HG03175 (cell line): ENCODE data around the gene DHRS11.
"Not testable (repeated sequence)": the region's sequence is repeated elsewhere in the genome, so short reads cannot be mapped to it uniquely, and the experiment has no call there.

Source experiments
- ATAC-seq: cut with Tn5 transposase; IDR thresholded peaks from one replicate; pipeline ENCODE4 v1.9.1; 2021; ENCODE audit warnings: mild to moderate bottlenecking, moderate library complexity; ENCODE audit not compliant: unreplicated experiment

DHRS11 gene

DNA sequence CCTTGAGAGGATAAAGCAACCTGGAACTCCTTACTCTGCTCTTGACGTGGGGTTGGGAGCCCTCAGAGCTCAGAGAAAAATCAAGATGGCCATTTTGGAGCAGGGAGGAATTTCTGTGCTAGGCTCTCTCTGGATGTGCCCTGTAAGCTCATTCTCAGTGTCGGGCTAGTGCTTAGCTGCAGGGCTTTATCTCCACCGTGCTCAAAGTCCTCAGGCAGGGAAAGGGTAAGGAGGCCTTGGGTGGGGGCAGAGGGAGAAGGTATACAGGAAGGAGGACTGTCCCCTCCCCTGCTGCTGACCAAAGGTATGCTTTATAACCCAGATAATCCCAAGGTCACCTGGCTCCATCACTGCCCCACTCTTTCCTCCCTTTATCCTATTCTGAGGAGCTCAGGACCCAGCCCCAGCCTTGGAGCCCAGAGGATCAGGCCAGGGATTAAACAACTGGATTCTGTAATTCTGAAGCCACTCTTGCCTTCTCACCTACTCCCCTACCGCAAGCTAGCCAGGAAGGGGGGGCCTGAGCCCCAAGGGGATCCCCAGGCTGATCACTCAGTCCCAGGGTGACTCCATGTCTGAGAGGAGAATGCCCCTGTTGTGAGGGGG lies 1.1 kb downstream of the DHRS11 start:
- no peak for ATAC-seq

DNA sequence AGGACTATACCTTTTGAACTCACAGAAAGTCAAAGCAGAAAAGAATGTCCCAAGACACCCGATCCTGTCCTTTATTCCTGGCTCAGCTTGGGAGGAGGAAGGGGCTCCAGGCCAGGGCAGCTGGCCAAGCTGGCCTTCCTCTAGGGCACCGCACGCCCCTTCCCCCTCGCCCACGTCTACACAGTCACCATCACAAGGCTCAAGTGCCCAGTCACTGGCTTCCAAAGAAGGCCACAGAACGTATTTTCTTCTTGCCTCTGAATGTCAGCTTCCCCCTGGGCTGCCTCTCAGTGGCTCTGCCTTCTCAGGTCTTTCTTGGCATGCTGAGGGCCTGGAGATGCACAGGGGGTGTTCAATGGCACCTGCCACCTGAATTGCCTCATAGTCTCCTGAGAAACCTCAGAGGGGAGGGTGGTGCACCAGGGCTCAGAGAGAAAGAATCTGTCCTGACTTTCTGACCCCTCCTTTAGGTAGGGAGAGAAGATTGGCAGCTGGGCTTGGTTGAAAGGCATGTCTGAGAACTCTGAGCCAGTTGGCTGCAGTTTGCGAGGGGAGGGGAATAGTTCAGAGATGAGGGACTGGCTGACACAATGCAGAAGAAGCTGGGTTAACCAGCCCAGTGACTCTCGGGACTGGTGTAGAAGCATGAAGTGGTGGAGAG lies 2.1 kb downstream of the DHRS11 start:
- no peak for ATAC-seq

DNA sequence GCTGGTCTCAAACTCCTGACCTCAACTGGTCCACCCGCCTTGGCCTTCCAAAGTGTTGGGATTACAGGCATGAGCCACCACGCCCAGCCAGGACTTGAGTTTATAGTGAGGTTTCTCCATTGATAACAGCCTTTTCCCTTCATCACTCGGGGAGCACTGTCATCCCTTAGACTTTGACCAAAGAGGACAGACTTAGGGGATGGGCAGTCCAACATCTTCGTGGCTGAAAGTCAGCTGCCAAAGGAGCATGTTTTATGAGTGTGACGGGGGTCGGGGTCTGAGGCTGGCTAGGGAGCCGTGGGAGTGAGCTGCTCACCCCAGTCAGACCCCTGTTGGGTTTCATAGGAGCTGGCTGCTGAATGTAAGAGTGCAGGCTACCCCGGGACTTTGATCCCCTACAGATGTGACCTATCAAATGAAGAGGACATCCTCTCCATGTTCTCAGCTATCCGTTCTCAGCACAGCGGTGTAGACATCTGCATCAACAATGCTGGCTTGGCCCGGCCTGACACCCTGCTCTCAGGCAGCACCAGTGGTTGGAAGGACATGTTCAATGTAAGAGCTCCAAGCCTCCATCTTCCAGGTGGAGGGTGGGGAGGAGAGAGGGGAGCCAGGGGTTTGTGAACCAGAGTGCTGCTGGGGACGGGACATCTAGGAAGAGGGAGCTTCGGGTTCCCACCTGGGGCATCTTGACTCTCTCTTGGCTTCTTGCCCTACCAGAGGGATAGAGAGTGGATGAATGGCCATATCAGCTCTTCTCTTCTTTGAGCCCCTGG lies 3.1 kb downstream of the DHRS11 start:
- no peak for ATAC-seq

- ATAC-seq: no peak
Observed at GRCh38 chr17:36597226-36597625, 5.5 kb downstream of the DHRS11 start.

GRCh38 chr17:36597866-36598777 lies 6.4 kb downstream of the DHRS11 start:
- ATAC-seq: no peak

- no peak for ATAC-seq
Observed at GRCh38 chr17:36598951-36599401, 7.3 kb downstream of the DHRS11 start.

- no peak for ATAC-seq
Observed at GRCh38 chr17:36599546-36600250, 8.0 kb downstream of the DHRS11 start.

DNA sequence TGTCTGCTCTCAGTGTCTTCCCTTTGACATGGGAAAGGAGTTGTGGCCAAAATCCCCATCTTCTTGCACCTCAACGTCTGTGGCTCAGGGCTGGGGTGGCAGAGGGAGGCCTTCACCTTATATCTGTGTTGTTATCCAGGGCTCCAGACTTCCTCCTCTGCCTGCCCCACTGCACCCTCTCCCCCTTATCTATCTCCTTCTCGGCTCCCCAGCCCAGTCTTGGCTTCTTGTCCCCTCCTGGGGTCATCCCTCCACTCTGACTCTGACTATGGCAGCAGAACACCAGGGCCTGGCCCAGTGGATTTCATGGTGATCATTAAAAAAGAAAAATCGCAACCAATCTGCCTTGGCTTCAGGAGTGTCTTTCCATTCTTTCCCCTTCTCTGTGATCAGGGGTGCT lies 8.8 kb downstream of the DHRS11 start:
- no peak for ATAC-seq

DNA sequence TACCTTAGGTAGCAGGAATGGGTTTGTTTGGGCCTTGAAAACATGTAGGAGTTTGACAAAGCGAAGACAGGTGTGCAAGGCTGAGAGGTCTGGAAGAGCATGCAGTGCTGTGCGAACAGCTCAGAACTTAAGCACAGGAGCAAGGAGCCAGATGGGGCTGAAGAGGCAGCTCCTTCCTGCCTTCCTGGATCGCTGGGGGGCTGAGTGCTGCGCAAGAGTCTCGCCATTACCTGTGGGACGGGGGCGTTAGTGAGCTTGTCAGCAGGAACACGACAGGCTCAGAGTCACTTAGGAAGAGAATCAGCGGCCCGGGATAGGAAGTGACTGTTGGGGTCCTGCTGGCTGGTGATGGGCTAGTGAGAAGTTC lies 9.2 kb downstream of the DHRS11 start:
- peak; percentile 5 for ATAC-seq

DNA sequence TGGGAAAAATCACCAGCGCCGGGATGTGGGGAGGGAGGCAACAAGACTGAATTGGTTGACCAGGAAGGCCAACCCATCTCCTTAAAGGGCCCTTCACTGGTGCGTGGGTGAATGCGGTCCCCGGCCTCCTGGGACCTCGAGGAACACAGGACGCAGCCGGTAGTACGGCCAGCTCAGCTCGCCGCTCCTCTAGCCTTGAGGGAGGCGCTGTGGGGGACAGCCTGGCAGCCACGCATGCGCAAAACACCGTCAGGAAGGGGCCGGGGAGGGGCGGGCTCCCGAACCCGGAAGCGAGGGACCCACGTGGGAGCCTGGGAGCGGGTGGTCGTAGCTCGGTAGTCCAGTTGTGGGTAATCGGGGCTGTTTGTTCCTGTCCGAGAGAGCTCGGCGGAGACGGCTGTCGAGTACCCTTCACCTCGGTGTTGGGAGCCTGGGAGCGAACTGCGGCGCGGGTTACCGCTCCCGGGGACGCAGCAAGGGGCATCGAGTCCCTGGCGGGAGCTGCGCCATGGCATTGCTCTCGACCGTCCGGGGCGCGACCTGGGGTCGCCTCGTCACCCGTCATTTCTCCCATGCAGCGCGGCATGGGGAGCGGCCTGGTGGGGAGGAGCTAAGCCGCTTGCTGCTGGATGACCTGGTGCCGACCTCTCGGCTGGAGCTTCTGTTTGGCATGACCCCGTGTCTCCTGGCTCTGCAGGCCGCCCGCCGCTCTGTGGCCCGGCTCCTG lies 9.8 kb downstream of the DHRS11 start, which contains the start of gene MRM1:
Gene MRM1 (plus strand): TSS at position 281 of the 727 bp plus-strand sequence. CDS start 228 bp downstream, at position 509.
- ATAC-seq: peak; percentile 79

DNA sequence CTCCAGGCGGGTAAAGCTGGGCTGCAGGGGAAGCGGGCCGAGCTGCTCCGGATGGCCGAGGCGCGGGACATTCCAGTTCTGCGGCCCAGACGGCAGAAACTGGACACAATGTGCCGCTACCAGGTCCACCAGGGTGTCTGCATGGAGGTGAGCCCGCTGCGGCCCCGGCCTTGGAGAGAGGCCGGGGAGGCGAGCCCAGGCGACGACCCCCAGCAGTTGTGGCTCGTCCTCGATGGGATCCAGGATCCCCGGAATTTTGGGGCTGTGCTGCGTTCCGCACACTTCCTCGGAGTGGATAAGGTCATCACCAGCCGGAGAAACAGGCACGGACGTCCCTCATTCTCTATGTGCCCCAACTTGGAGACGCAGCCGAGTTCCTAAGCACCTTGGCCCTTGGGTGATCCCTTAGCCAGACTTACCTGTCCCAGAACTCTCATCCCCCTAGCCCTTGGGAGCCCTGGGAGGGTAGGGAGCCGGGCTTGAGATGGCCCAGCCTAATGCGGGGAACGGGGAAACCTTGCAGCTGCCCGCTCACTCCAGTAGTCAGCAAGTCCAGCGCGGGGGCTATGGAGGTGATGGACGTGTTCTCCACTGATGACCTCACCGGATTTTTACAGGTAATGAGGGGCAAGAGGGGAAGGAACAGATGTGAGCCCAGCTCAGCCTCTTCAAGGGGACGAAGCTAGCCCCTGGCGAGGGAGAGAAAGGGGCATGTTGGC lies 10.5 kb downstream of the DHRS11 start:
- peak; percentile 14 for ATAC-seq

- no peak for ATAC-seq
Observed at GRCh38 chr17:36602924-36603384, 11.3 kb downstream of the DHRS11 start.

- ATAC-seq: not testable (repeated sequence)
Observed at GRCh38 chr17:36605028-36605427, 13.3 kb downstream of the DHRS11 start.

GRCh38 chr17:36608280-36608679 lies 16.6 kb downstream of the DHRS11 start:
- ATAC-seq: no peak

DNA sequence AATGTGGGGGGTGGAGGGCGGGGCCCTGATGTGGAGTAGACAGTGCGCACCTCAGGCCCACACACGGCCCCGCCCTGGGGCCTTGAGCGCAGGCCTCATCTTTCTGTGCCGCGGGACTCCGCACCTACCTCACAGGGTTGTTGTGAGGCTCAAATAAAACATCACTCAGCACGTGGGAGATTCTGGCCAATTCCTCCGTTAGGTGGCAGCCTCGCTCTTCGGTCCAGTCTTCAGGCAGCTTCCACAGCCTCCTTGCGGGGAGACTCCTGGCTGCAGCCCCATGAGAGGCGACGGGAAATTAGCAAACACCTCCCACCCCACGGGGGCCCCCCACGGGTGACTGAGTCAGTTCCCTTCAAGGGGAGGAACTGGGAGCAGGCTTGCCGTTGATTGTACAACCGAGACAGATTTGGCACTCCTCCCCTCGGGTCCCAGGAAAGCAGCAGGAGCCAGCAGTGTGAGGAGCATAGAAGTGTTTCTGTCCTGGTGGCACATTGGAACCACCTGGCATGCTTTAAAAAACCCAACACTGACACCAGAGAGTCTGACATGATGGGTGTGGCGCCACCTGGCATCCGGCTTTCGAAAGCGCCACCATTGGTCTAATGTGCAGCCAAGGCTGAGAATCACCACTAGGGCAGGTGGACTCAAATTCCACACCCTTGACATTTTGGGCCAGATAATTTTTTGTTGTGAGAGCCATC lies 17.3 kb downstream of the DHRS11 start:
- no peak for ATAC-seq

DNA sequence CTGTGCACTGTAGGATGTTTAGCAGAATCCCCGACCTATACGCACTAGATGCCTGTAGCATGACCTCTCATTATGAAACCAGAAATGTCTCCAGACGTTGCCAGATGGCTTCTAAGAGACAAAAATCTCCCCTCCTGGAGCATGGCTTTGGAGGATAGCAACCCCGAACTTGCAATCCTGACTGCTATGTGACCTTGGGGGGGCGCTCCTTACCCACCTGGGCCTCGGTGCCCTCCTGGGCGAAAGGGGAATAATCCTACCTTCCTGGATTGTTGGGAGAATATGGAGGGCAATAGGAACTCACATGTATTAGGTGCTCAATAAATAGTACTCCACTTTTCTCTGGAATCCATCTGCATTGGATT lies 17.8 kb downstream of the DHRS11 start:
- no peak for ATAC-seq

DNA sequence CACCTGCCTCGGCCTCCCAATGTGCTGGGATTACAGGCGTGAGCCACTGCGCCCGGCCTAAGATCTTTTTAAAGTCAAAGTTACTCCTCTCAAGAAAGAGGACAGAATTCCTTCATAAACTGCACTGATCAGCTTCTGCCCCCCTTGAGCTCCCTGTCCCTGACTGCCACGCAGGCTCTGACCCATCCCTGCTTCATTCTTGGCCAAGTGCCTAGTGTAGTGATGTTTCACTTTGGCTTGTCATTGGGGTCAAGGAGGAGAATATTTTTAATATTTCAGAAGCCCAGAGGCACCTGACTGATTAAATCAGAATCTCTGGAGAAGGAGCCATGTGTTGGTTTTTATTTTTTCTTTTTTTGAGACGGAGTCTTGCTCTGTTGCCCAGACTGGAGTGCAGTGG lies 18.8 kb downstream of the DHRS11 start:
- no peak for ATAC-seq

- ATAC-seq: no peak
Observed at GRCh38 chr17:36611345-36612072, 19.8 kb downstream of the DHRS11 start.
